RKO (cell line): Measurements from ENCODE around the gene DNAI1.
A peak's percentile ranks its signal among the peaks of the same experiment; 100 is the strongest.
"Not testable (repeated sequence)": the region's sequence is repeated elsewhere in the genome, so short reads cannot be mapped to it uniquely, and the experiment has no call there.

Source experiments
- DNase-seq: peaks from one replicate; pipeline ENCODE4 v3.0.0-alpha.2; 2016; ENCODE audit warnings: low spot score

DNAI1 gene

DNA sequence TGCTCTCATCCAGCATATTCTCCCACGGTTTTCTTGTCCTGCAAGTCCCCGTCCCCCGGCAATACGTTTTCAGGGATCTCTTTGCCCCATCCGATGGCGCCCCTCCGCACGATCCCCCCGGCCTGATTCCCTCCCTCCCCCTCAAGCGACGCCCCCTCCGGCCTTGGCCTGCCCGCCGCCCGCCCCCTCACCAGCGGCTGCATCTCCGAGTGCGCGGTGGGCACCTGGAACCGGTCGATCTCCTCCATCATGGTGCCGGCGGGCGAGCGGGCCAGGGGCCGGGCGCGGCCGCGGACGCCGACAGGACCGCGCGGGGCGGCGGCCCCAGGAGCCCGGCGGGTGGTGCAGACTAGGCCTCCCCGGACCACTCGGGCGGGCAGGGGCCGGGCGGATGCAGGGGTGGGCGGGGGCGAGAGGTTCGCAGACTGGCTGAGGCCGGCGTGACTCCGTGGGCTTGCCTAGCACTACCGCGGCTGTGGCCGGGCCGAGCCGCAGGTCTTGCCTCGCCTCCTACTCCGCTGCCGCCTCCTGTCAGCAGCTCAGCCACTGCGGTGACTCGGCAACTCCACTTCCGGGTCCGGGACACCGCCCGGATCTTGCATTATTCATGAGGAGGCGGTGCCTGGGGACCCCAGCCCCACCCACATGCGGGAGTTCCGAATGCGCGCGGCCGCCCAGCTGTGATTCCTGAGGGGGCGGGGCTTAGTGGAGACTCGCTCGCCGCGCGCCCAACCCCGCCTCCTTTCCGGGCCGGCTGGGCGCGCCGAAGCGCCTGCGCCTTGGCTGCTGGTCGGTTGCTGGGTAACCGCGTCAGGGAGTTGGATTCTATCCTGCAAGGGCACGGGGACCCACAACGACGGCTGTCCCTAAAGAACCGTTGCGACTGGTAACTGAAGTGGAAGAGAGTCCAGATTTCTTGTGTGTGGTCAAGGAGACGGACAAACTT is at the start of gene DNAI1, which contains the start of gene FAM219A:
DNAI1 (plus strand) TSS at position 793 of the 946 bp plus-strand sequence. CDS start 201 bp downstream, outside the sequence.
FAM219A (minus strand) TSS at position 558 of the 946 bp plus-strand sequence; CDS start at position 251, 307 bp downstream.
- peak; percentile 97 for DNase-seq

DNA sequence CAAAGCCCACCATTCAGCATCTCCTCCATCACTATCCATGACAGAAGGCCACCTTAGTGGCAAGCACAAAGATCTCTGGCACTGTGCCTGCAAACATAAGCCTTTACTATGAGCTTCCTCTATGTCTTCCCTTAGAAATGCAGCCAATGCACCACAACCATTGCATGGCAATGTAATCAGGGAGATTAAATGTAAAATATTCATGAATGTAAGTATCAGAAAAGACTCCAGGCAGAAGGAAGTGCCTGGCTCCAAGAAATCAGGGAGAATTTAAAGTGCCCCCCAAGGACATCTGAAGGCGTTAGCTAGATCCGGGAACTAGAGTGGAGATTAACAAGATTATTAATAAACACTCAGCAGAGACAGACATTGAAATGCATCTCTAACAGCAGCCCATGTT is 49.5 kb upstream of the DNAI1 start:
- no peak for DNase-seq

DNA sequence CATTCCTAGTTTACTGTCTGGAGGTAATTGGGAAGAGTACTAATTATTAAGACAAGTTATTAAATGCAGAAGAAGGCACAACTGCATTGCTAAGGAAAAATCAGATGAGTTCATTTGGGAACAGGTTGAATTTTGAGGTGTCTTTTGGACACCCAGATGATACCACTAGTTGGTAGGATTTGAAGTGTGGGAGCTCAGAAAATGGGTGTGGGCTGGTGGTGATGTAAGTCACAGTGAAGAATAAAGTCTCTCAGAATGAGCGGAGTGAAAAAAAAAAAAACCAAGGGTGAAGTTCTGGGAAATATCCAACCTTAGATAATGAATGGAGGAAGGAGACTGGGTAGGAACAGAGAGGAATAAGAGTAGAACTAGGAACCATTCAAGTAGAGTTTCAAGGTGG is 46.3 kb upstream of the DNAI1 start:
- DNase-seq, result no peak

DNA sequence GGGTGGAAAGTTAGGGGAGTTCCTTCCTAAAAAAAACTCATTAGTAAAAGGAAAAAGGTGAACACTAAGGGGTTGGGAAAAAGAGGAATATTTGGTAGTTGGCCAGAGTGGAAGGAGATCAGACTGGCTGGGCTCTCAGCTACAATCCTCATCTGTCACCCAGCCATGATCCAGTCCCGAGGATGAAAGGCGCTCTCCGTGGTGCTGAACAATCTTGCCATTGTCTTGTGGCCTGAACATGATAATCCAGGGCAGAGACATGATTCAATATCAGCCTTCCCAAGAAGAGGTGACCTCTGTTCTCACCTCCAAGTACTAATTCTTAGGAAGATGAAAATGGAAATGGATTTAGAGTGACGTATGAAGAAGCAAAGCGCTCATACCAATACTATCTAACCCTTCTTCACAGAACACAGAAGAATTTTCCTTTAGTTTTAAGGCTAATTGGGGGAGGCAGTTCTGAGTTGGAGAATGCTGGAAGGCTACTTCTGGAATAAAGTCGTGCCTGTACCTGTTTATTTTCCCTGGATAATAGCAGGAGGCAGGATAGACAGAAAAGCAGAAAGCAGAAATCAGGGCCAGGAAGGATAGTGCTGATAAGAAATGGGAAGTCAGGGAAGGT is 45.3 kb upstream of the DNAI1 start:
- DNase-seq, result peak; percentile 64

DNA sequence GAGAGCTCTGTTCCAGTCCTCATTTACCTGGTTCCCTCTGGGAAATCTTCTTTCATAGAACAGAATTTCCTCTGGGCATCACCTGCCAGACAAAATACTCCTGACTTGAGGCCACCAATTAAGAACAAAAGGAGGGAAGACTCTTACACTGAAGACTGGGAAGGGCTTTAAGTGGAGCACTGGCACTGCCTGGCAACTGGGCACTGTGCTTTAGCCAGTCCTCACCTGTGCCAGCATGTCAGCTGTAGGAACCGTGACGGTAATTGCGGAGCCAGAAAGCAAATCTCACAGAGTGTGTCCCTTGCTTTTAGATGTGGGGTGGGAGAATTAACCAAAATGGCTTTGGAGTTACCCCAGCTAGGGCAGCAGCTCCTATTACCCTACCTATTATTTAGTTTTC is 40.9 kb upstream of the DNAI1 start:
- DNase-seq, result no peak

DNA sequence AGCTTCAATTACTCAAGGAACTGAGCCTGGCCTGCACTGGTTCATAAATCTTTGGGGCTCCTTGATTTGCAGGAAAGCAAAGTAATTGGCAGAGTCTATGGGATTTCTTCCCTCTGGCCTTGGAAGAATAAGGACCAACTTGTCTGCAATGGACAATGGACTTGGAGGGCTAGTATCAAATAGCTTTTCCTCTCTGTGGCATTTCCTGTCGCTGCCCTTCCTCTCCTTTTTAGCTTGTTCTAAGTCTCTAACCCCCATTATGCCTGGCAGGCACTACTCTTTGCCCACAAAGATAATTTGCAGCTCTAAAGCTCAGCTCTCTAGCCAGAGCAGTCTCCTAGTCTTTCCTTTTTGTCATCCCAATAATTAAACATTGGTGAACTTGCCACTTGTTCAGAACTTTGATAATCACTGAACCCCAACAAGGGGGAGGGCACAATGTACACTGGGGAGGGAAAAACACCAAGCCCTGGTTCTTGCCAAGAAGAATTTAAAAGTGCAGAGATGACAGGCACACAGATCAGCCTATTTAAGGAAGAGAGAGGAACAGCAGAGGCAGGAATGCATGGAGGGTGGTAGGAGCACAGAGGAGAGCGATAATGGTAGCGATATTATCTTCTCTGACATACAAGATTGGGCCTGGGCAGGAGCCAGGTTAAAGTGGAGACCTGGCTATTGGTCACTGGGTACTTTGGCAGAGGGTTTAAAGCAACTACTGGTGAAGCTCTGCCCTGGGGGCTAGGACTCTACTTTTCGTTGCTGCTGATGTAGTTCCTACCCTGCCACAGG is 38.7 kb upstream of the DNAI1 start:
- no peak for DNase-seq

DNA sequence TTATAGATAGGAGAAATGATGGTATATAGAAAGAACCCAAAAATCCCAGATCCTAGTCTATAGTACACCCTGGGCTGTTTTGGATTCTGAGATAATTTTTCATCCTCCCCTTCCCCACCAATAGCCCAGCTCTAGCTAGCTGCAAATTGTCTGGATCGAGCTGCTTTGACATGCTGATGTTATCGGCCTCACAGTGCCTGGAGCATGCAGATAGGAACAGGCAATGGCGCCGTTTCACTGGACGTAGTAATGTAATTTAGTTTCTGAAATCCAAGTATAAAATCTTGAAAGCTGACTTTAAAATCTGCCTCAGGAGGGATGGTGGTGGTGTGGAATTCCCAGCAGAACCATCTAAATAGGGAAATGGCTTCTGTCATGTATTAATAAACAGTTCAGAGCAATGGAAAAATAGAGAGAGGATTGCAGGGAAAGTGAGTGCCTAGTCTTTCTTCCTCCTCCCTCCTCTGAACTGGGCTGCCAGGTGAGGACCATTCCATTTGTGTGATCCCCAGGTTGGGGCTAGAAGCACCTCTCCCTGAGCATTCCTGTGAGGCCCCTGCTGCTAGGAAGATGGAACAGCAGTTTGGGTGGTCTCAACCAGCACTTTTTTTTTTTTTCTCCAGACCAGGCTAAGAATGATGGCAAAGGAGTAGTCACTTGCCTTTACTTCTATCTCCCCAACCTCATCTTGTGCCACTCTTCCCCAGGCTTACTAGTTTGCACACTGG is 32.1 kb upstream of the DNAI1 start:
- DNase-seq, result no peak

DNA sequence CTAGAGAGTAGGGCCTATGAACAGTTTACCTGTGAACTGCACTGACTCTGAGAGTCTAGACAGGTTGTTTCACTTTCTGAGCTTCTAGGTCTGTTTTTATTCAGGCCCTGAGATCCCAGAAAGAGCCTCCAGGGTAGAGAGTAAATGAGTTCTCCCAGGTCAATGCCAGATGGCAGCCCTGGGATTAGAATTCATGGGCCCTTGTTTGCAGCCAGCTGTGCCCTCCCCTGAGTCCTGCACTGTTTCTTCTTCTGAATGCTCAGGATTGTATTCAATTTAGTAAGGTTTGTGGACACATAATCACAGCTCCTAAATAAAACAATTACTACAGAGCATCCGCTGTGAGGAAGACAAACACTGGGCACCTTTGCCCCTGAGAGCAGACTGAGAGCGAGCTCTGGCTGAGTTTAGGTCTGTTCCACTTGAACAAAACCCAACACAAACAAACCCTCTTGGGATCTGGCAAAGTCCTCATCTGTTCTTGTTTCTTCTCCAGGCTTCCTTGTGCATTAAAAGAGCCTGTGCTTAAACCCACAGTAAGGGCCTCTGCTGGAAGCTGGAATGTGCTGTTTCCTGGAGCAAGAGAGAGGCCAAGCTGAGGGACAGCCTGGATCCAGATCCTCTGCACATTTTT is 30.2 kb upstream of the DNAI1 start:
- DNase-seq, result no peak

DNA sequence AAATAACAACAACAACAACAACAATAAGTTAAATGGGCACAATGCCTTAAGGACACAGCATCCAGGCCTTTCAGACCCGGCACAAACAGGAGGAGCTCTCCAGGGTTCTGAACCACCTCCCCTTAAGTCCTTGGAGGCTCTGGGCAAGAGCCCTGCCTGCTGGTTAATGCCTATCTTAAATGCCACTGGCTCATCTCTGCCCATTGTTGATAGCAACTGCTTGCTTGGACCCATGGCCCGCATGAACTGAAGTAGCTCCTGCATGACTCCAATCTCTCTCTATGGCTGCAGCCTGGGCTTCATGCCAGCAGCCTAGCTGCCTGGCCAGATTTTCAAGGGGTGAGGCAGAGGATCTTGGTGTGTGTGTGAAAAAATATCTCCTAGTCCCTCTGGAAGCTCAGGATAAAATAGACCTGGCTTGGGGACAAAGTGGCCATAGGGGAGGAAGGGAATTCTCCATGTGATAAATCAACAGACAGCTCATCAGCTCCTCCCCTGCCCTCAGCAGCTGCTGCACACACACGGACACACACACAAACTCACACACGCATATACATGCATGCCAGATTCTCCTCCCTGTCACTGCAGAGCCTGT is 27.7 kb upstream of the DNAI1 start:
- peak; percentile 65 for DNase-seq

DNA sequence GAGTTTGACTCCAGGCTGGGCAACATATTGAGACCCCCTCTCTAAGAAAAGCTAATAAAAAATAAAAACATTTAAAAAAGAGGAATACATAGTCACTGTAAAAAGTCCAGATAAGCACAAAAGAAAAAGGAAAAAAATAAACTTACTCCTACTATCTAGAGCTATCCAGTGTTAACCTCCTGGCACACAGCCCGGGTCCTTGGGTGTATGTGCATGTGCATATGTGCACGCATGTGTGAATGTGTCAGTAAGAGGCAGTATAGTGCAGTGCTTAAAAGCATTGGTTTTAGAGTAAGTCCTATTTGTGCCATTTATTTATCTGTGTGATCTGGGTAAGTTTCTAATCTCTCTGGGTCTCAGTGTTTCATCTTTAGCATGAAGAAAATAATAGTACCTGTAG is 26.9 kb upstream of the DNAI1 start:
- no peak for DNase-seq

DNA sequence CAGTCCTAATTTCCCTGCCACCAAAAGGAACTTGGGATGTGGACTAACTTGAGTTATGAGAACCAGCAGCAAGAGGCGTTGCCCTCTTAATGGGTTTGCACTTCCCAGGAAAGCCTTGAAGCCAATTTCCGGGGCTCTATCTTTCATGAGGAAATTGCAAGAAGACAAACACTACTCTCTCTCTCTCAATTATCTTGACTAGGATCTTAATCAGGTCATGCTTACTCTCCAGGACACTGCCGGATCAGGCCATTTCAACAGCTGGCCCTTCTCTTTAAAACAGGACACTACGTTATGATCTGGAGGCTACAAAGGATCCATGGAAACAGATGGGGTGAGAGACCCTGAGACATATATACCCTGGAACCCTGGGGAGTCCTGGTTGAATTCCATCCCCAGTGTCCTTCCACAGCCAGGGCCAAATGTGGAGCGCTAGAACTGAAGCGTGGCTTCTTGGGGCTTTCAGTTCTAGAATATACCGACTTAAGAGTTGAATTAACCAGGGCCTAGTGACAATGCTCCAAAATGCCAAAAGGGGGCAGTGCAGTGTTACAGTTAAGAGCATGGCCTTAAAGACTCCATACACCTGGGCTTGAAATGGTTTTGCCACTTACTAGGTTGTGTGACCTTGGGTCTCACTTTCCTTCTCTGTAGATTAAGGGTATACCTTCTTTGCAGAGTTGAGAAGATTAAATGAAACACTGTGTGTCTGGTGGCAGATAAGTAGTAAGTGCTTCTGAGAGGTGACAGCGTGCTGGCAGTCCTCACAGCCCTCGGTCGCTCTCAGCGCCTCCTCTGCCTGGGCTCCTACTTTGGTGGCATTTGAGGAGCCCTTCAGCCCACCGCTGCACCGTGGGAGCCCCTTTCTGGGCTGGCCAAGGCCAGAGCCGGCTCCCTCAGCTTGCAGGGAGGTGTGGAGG is 21.3 kb upstream of the DNAI1 start:
- peak; percentile 60 for DNase-seq

DNA sequence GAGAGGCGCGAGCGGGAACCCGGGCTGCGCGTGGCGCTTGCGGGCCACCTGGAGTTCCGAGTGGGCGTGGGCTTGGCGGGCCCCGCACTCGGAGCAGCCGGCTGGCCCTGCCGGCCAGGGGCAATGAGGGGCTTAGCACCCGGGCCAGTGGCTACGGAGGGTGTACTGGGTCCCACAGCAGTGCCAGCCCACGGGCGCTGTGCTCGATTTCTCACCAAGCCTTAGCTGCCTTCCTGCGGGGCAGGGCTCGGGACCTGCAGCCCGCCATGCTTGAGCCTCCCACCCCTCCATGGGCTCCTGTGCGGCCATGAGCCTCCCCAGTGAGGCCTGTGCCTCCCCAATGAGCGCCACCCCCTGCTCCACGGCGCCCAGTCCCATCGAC is 20.7 kb upstream of the DNAI1 start:
- DNase-seq, result not testable (repeated sequence)

DNA sequence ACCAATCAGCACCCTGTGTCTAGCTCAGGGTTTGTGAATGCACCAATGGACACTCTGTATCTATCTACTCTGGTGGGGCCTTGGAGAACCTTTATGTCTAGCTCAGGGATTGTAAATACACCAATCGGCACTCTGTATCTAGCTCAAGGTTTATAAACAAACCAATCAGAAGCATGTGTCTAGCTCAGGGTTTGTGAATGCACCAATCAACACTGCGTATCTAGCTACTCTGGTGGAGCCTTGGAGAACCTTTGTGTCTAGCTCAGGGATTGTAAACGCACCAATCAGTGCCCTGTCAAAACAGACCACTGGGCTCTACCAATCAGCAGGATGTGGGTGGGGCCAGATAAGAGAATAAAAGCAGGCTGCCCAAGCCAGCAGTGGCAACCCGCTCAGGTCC is 20.1 kb upstream of the DNAI1 start:
- DNase-seq, result not testable (repeated sequence)

DNA sequence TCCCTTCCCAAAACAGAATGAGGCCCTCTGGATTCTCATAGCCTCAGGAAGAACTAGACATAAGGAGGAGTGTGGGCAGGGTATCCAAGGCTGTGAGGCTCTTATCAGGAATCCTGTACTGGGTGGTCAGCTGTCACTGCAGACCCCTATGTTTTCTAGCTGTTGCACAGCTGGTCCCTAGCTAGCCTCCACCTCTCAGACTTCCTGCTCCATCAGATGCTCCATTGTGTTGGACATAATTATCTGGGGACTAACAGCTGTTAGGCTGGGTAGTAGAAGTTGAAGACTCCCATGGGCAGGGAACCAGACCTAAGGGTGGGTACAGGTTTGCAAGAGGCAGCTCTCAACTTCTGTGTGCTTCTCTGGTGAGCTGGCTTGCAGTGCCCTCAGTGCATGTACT is 18.6 kb upstream of the DNAI1 start:
- DNase-seq, result no peak

DNA sequence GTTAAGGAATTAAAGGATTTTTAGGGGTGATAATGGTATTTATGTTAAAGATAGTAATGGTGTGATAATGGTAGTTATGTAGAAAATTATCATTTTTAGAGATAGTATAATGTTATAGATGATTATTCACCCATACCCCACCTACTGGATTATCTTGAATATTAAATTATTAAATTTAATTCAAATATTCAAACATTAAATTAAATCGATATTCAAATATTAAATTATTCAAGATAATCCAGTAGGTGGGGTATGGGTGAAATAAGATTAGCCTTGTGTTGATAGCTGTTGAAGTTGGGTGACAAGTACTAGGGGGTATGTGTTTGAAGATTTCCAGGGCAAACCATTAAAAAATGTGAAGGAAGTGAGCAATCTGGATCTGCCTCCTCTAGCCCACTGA is 15.8 kb upstream of the DNAI1 start:
- DNase-seq, result no peak

DNA sequence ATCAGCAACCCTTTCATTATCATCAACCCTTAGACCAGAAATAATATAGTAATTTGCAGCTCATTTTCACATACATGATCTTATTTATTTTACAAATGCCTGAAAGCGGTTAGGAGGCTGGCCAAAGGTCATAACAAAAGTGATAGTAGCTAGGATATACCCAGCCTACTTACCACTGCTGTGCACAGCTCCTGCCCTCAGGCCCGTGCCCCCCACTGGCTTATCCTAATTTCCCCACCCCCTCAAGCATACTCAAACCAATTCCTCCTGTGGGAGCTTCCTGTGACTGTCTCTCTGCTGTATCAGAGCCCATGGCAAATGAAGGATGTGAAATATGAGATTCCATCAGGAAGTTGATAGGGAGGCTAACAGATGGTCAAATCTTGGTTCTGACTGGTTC is 15.1 kb upstream of the DNAI1 start:
- no peak for DNase-seq

DNA sequence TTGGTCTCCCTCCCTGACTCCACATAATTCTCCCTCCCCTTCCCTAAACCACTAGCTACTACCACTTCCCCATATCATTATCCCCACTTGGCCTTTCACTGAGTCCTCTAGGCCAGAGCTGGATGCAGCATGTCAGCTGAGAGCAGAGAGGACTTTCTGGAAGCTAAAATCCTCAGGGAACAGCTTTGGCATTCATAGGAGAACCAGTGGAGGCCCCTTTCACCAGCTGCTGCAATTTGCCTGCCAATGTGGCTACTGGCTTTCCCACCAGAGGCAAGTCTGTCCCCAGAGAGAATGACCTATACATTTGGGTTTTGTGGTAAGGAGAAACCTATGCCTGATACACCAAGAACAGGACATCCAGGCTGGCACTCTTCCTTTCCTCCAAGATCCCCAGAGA is 14.6 kb upstream of the DNAI1 start:
- DNase-seq, result no peak

DNA sequence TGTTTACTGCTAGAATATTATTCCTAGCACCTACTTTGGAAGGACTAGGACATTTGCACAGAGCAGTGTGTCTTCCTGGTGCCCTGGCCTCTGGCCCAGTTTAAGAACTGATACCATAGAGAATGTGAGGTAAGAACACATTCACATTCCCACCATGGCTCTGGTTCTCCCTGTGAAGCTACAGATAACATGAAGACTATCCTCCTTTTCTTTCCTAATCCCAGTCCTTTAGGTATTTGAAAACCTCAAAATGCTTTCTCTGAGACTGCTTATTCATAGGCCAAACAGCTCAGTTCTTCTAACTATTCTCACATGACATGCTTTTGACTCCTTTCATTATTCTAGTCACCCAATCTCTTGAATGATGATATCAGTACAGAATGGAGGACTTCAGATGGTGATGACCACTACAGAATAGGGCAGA is 12.1 kb upstream of the DNAI1 start:
- DNase-seq, result no peak

DNA sequence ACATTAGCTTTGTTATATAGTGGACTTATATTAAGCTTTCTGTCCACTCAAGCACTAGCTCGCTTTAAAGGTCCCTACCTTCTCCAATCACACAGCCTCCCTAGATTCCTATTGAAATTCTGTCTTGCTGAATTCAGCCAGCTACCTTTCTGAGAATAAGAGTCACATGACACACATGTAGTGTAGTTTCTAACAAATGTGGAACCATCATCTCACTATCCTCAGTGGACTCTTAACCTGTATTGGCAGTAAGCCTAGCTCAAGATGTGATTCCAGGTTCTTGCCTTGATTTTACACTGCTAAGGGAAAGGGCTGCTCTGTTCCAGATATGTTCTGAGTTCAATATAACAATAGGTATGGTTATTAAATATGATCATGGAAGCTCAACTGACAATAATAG is 11.7 kb upstream of the DNAI1 start:
- no peak for DNase-seq

DNA sequence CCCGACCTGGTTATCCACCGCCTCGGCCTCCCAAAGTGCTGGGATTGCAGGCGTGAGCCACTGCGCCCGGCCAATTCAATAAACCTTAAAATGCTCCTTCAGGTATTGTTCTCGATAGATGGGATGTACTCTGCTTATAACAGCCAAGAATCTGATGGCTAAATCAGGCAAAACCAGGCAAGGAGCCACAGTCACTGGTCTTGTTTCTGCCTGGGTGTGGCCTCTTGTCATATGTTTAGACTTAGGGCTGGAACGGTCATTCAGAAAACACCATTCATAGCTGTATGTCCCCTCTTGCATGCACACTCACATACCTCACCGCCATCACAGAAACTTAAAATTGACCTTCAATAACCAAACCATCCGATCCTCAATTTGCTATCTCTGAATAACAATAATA is 8.0 kb upstream of the DNAI1 start:
- DNase-seq, result no peak
